Endothelial cell (in vitro differentiated cells): ENCODE measurements around the gene CT45A3. TPM values are rescaled to one million over a fixed set of nuclear protein-coding genes. Genes with fewer than 3 reads are reported as not detected.
"Not testable (repeated sequence)": the region's sequence is repeated elsewhere in the genome, so short reads cannot be mapped to it uniquely, and the experiment has no call there.

Experiments
- DNase-seq: peaks from one replicate; pipeline ENCODE4 v3.0.0; 2021; ENCODE audit warnings: low spot score
- H3K27ac Mint-ChIP-seq: one replicate; pipeline ENCODE4 v1.8.0; 2021; ENCODE audit warnings: mixed read lengths, inconsistent platforms; ENCODE audit not compliant: unreplicated experiment
- H3K27me3 Mint-ChIP-seq: one replicate; pipeline ENCODE4 v1.8.0; 2021; ENCODE audit warnings: mild to moderate bottlenecking, moderate library complexity, mixed read lengths, inconsistent platforms; ENCODE audit not compliant: unreplicated experiment
- H3K36me3 Mint-ChIP-seq: one replicate; pipeline ENCODE4 v1.8.0; 2021; ENCODE audit warnings: mild to moderate bottlenecking, low read depth, mixed read lengths, inconsistent platforms; ENCODE audit not compliant: unreplicated experiment
- H3K4me1 Mint-ChIP-seq: one replicate; pipeline ENCODE4 v1.8.0; 2021; ENCODE audit warnings: mild to moderate bottlenecking, mixed read lengths, inconsistent platforms; ENCODE audit not compliant: unreplicated experiment
- H3K4me3 Mint-ChIP-seq: one replicate; pipeline ENCODE4 v1.8.0; 2021; ENCODE audit warnings: mild to moderate bottlenecking, mixed read lengths, inconsistent platforms; ENCODE audit not compliant: unreplicated experiment
- H3K9me3 Mint-ChIP-seq: one replicate; pipeline ENCODE4 v1.8.0; 2021; ENCODE audit warnings: mixed read lengths, inconsistent platforms; ENCODE audit not compliant: unreplicated experiment
- total RNA-seq: library from RNA; stranded (reverse); fragmentation: NEBNext Ultra II Directional; extraction: Animal tissue kit (Norgen Biotek cat#: 25700); gene quantifications from one replicate; pipeline ENCODE4 v1.2.1, GENCODE V29; 2021; ENCODE audit not compliant: unreplicated experiment
- TF ChIP-seq, protein P1 (sequence below): fragments of 200-600 bp; sonication (generic); IDR thresholded peaks from one replicate; pipeline ENCODE4 v1.5.0; 2021; ENCODE audit warnings: antibody characterized with exemption; ENCODE audit not compliant: unreplicated experiment

Gene CT45A3
- total RNA-seq, 1 donor from 2014 or later: not detected

DNA sequence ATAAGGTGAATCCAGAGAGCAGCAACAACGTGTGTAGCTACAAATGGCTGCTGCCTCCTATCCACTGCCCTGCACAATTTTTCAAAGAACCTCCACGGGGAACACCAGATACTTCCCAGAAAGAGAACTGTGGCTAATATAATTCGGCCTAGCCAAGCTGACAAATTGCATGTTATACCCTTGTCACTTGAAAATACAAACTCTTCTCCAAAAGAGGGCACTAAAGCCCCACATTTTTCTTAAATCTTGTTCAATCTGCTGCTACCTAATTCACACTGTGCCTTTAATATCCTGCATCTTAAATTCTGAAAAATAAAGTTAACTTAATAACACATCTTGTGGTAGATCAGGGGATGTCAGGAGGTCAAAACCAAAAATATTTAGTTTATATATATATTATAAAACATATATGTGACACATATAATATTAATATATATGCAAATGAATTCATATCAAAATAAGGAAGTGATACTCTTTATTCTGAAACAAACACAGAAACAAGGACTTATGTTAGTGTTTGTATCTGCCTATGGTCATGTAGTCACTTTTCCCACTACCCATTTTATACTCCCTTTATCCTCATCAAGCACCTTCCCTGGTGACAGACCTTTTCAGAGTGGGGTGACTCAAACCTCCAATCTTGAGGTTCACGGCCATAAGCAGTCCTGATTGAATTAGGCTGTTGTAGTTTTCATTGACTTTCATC lies 30.5 kb downstream of the CT45A3 start:
- H3K9me3 Mint-ChIP-seq: no peaks in the 10 kb centered on the region
- DNase-seq: no peak
- H3K27ac Mint-ChIP-seq: no peak overlapping the region
- H3K4me3 Mint-ChIP-seq: no peak overlapping the region
- no peaks in the 10 kb centered on the region for H3K4me1 Mint-ChIP-seq
- no peaks in the 10 kb centered on the region for H3K36me3 Mint-ChIP-seq
- TF ChIP-seq, protein P1, sequence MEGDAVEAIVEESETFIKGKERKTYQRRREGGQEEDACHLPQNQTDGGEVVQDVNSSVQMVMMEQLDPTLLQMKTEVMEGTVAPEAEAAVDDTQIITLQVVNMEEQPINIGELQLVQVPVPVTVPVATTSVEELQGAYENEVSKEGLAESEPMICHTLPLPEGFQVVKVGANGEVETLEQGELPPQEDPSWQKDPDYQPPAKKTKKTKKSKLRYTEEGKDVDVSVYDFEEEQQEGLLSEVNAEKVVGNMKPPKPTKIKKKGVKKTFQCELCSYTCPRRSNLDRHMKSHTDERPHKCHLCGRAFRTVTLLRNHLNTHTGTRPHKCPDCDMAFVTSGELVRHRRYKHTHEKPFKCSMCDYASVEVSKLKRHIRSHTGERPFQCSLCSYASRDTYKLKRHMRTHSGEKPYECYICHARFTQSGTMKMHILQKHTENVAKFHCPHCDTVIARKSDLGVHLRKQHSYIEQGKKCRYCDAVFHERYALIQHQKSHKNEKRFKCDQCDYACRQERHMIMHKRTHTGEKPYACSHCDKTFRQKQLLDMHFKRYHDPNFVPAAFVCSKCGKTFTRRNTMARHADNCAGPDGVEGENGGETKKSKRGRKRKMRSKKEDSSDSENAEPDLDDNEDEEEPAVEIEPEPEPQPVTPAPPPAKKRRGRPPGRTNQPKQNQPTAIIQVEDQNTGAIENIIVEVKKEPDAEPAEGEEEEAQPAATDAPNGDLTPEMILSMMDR: no peak
- no peaks in the 10 kb centered on the region for H3K27me3 Mint-ChIP-seq

DNA sequence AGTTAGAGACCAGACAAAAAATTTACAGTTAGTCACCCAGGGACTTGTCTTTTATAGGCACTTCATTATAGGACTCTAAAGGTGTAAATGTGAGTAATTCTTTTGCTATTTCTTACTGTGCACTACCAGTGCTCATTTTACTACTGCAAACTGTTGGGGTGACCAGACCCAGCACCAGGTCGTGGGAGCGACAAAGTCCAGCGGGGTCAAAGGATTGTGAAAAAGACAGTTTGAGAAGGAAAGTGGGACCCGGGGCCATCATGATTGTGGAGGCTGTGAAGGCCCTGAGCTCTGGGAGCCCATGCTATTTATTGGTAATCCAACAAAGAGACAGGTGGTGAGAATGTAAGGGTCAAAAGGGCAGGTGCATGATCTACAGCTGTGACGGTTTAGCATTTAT lies 33.3 kb downstream of the CT45A3 start:
- not testable (repeated sequence) for H3K27ac Mint-ChIP-seq, H3K36me3 Mint-ChIP-seq, H3K27me3 Mint-ChIP-seq, DNase-seq, H3K4me1 Mint-ChIP-seq, H3K4me3 Mint-ChIP-seq, H3K9me3 Mint-ChIP-seq

DNA sequence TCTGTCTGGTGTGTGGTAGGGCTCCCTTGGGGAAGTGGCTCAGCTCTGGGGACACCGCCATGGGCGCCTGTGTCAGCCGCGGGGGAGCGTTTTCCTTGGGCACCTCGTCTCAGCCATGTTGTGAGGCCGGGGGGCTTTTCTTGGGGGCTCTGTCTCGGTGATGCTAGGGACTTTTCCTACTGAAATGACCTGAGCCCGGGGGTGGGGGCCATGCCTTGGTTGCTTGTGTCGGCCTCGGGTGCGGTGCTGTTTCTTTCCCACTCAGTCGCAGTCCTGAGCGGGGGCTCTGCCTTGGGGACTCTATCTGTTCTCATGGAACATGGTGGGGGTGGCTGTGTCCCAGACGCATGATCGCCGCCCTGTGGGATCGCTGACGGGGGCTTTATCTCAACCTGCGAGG lies 54.2 kb downstream of the CT45A3 start:
- no peaks in the 10 kb centered on the region for H3K9me3 Mint-ChIP-seq
- DNase-seq: no peak
- no peak overlapping the region for H3K27ac Mint-ChIP-seq
- TF ChIP-seq, protein P1: no peak
- no peaks in the 10 kb centered on the region for H3K36me3 Mint-ChIP-seq
- H3K4me3 Mint-ChIP-seq: no peak overlapping the region
- H3K27me3 Mint-ChIP-seq: peaks cover 3% of the 10 kb centered on the region
- H3K4me1 Mint-ChIP-seq: no peaks in the 10 kb centered on the region

DNA sequence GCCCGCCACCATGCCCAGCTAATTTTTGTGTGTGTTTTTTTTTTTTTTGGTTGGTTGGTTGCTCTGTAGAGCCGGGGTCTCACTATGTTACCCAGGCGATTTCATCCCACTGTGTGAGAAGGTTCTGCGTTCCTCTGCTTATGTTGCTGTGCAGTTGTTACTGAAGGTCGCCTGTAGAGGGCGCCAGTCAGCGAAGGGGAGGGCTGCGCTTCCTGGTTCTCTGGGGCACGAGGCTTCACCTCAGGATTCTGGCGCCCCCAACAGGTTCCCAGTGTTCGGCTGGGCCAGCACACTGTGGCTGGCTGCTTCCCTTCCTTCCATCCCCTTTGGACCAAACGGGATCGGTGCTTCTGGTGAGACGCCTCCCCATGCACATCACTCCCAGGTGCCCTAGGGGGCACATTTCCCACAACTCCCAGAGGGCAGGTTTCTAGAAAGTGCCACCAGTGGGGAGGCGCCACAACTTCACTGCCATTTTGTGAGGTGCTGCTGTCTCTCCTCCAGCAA lies 54.8 kb downstream of the CT45A3 start, which contains the start of gene CT45A1:
Gene CT45A1, plus strand, starts transcription at position 457 of the 507 bp plus-strand sequence. CDS start 5,302 bp downstream, outside the sequence.
- H3K27ac Mint-ChIP-seq, H3K9me3 Mint-ChIP-seq, H3K27me3 Mint-ChIP-seq, H3K4me3 Mint-ChIP-seq, H3K4me1 Mint-ChIP-seq, H3K36me3 Mint-ChIP-seq: not testable (repeated sequence)
- DNase-seq: peak; percentile 4

Other genes starting within 250 kb of the CT45A3 start
- 9.6 TPM for gene INTS6L, start 247.5 kb downstream of the CT45A3 start, total RNA-seq
- not detected for gene CT45A1, start 54.6 kb downstream of the CT45A3 start, total RNA-seq
- gene CT45A5, start 17.3 kb upstream of the CT45A3 start, total RNA-seq: not detected
- not detected for gene CT45A6, start 34.6 kb upstream of the CT45A3 start, total RNA-seq
- gene CT45A2, start 51.8 kb upstream of the CT45A3 start, total RNA-seq: not detected
- not detected for gene CT45A7, start 69.1 kb upstream of the CT45A3 start, total RNA-seq
- gene CT45A8, start 86.3 kb upstream of the CT45A3 start, total RNA-seq: not detected
- gene CT45A9, start 103.6 kb upstream of the CT45A3 start, total RNA-seq: not detected
- not detected for gene CT45A10, start 125.3 kb upstream of the CT45A3 start, total RNA-seq
- 0.15 TPM for gene SAGE1, start 125.5 kb upstream of the CT45A3 start, total RNA-seq
- gene MMGT1, start 205.8 kb upstream of the CT45A3 start, total RNA-seq: 18.2 TPM
- gene SLC9A6, start 217.2 kb upstream of the CT45A3 start, total RNA-seq: 12.2 TPM